Spleen (tissue), 11 donors: Measurements from ENCODE around the gene CIAO3. TPM values are rescaled to one million over a fixed set of nuclear protein-coding genes. Genes with fewer than 3 reads are reported as not detected.

ENCODE experiments used
- DNase-seq: peaks from one replicate; pipeline ENCODE4 v3.0.0-alpha.2; 2020
- H3K27ac ChIP-seq, 8 donors: fragments of 200-600 bp; sonication (generic) in 7 of 8; 1 replicate in 4 of 8; 2 replicates in 4 of 8; pipeline versions ENCODE4 v1.5.0 to v1.8.0; 2016 to 2021; ENCODE audit warnings: inconsistent platforms in 4 of 8, mild to moderate bottlenecking in 4 of 8, moderate library complexity in 1 of 8
- H3K27me3 ChIP-seq, 7 donors: fragments of 200-600 bp; sonication (generic) in 6 of 7; replicated peaks in 1 of 7; 1 replicate in 4 of 7; 2 replicates in 3 of 7; pipeline versions ENCODE4 v1.5.0 to v1.8.0; 2016 to 2021; ENCODE audit warnings: inconsistent platforms in 3 of 7, mild to moderate bottlenecking in 1 of 7
- H3K36me3 ChIP-seq, 6 donors: fragments of 200-600 bp; sonication (generic) in 5 of 6; 1 replicate in 4 of 6; 2 replicates in 2 of 6; pipeline versions ENCODE4 v1.5.0 to v1.8.0; 2016 to 2021; ENCODE audit warnings: inconsistent platforms in 2 of 6
- H3K4me1 ChIP-seq, 6 donors: fragments of 200-600 bp; sonication (generic) in 5 of 6; 1 replicate in 3 of 6; 2 replicates in 3 of 6; pipeline versions ENCODE4 v1.5.0 to v1.8.0; 2016 to 2021; ENCODE audit warnings: inconsistent platforms in 3 of 6
- H3K4me3 ChIP-seq, 8 donors: fragments of 200-600 bp; sonication (generic) in 7 of 8; 1 replicate in 4 of 8; 2 replicates in 4 of 8; pipeline versions ENCODE4 v1.5.0 to v1.8.0; 2016 to 2021; ENCODE audit warnings: inconsistent platforms in 4 of 8, mild to moderate bottlenecking in 4 of 8, moderate library complexity in 2 of 8
- H3K9me3 ChIP-seq, 8 donors: fragments of 200-600 bp; sonication (generic) in 7 of 8; 1 replicate in 4 of 8; 2 replicates in 4 of 8; pipeline versions ENCODE4 v1.5.0 to v1.8.0; 2016 to 2021; ENCODE audit warnings: inconsistent platforms in 4 of 8
- CTCF ChIP-seq, 11 experiments: fragments of 200-600 bp in 7 of 11; fragments of 450-650 bp in 4 of 11; sonication (generic) in 4 of 11; IDR thresholded peaks in 8 of 11; conservative IDR thresholded peaks in 3 of 11; 1 replicate in 7 of 11; 2 replicates in 4 of 11; pipeline versions ENCODE4 v1.4.0 to v1.8.0; 2016 to 2021; ENCODE audit warnings: antibody characterized with exemption in 11 of 11, inconsistent platforms in 4 of 11, mild to moderate bottlenecking in 1 of 11
- POLR2A ChIP-seq, 3 donors: fragments of 450-650 bp; IDR thresholded peaks; one replicate each; pipeline ENCODE4 v1.5.1; 2017; ENCODE audit warnings: antibody characterized with exemption in 3 of 3, mild to moderate bottlenecking in 1 of 3
- POLR2AphosphoS5 ChIP-seq, 3 donors: sonication (generic); formaldehyde crosslinking; IDR thresholded peaks; one replicate each; pipeline ENCODE4 v1.5.1; 2017; ENCODE audit warnings: antibody characterized with exemption in 3 of 3
- WGBS, 5 donors: extraction: QIAGEN DNeasy Blood & Tissue Kit in 3 of 5; methylation state at CpG; one replicate each; pipeline versions ENCODE4 v1.1.5 to v1.1.7; 2013 to 2018; 5-methylcytosine and 5-hydroxymethylcytosine counted together
- intact Hi-C: fragments of 100-400 bp; cut with DNase I; formaldehyde crosslinking; loops from one replicate; pipeline ENCODE4 v1.15.0; 2023; ENCODE audit warnings: low total_unique reads
- polyA plus RNA-seq, 3 donors: library from polyadenylated mRNA; stranded (reverse); fragments of 200-250 nt; gene quantifications; one replicate each; pipeline ENCODE4 v1.2.1, GENCODE V29; 2013
- total RNA-seq, 7 donors: library from RNA; depleted of rRNA in 3 of 7; stranded (reverse); fragments of >200 nt in 3 of 7; fragmentation: NEBNext Ultra II Directional in 4 of 7; extraction: Animal tissue kit (Norgen Biotek cat#: 25700) in 4 of 7; gene quantifications; one replicate each; pipeline versions ENCODE4 v1.1.0 to v1.2.1, GENCODE V29; 2016 to 2021
- donor health status: healthy with polysubstance abuse.
- donor health status: DM: no; HTN: no; CAD: no; lungs with moderate emphysema.
- donor health status: DM: no; HTN: no; CAD: no.
- donor health status: Bipolar disorder and iron deficiency.
- donor health status: healthy.
- donor health status: DM: no; HTN: no; CAD: no.
- donor health status: DM: yes; HTN: yes; CAD: no.

The CIAO3 gene
- total and polyA plus RNA-seq, 10 donors: 24.9 to 80.4 (median 39.4) TPM

GRCh38 chr16:703406-703805, 37.4 kb downstream of the CIAO3 start:
- H3K9me3 ChIP-seq: no peaks in the 10 kb centered on the region
- DNase-seq: no peak
- H3K4me3 ChIP-seq: no peak overlapping the region
- 67 to 82% (median 81%) methylated on average over 1 to 12 of the region's 12 CpGs for WGBS, 5 donors
- H3K27ac ChIP-seq: no peak overlapping the region
- intact Hi-C loops: no loop called here
- peaks cover 0 to 46% (median 22%) of the 10 kb centered on the region in 6 donors for H3K4me1 ChIP-seq
- H3K27me3 ChIP-seq: peaks cover 6 to 99% (median 91%) of the 10 kb centered on the region in 7 donors
- TF ChIP-seq POLR2A (IDR thresholded peaks at IDR 0.05): no peak
- TF ChIP-seq CTCF (IDR thresholded peaks at IDR 0.05 in 8 of 11, conservative IDR thresholded peaks at IDR 0.05 in 3 of 11): no peak
- TF ChIP-seq POLR2AphosphoS5 (IDR thresholded peaks at IDR 0.05): no peak
- no peaks in the 10 kb centered on the region for H3K36me3 ChIP-seq

GRCh38 chr16:702341-702740, 38.5 kb downstream of the CIAO3 start:
- H3K36me3 ChIP-seq: no peaks in the 10 kb centered on the region
- no peak overlapping the region for H3K4me3 ChIP-seq
- WGBS, 5 donors: 85 to 88% (median 86%) methylated on average over 19 of the region's 19 CpGs
- peaks cover 6 to 100% (median 82%) of the 10 kb centered on the region in 7 donors for H3K27me3 ChIP-seq
- TF ChIP-seq POLR2A (IDR thresholded peaks at IDR 0.05) (no peak), POLR2AphosphoS5 (IDR thresholded peaks at IDR 0.05) (no peak), CTCF (IDR thresholded peaks at IDR 0.05 in 8 of 11, conservative IDR thresholded peaks at IDR 0.05 in 3 of 11) (no peak)
- H3K9me3 ChIP-seq: no peaks in the 10 kb centered on the region
- DNase-seq: no peak
- peaks cover 0 to 46% (median 22%) of the 10 kb centered on the region in 6 donors for H3K4me1 ChIP-seq
- no peak overlapping the region for H3K27ac ChIP-seq
- intact Hi-C loops: no loop called here

GRCh38 chr16:700684-701584, 39.9 kb downstream of the CIAO3 start:
- no peaks in the 10 kb centered on the region for H3K9me3 ChIP-seq
- H3K4me3 ChIP-seq: peak overlapping the region in 1 of 8 donors; percentile 18
- TF ChIP-seq CTCF (IDR thresholded peaks at IDR 0.05 in 8 of 11, conservative IDR thresholded peaks at IDR 0.05 in 3 of 11): no peak
- TF ChIP-seq POLR2AphosphoS5 (IDR thresholded peaks at IDR 0.05): no peak
- TF ChIP-seq POLR2A (IDR thresholded peaks at IDR 0.05): no peak
- no peak overlapping the region for H3K27ac ChIP-seq
- H3K36me3 ChIP-seq: no peaks in the 10 kb centered on the region
- H3K4me1 ChIP-seq: peaks cover 1 to 41% (median 23%) of the 10 kb centered on the region in 6 donors
- peaks cover 6 to 100% (median 77%) of the 10 kb centered on the region in 7 donors for H3K27me3 ChIP-seq
- WGBS, 5 donors: 7 to 14% (median 7%) methylated on average over 37 to 76 of the region's 76 CpGs
- DNase-seq: no peak
- intact Hi-C loops: no loop called here
